Stimulated activated CD4-positive, alpha-beta T cell treated with anti-CD3 and anti-CD28 coated beads, Interleukin-15, amount 100 ng/mL, for 48 hours (primary cell): ENCODE results near the gene SIX5.
"Not testable (repeated sequence)": the region's sequence is repeated elsewhere in the genome, so short reads cannot be mapped to it uniquely, and the experiment has no call there.

ENCODE experiments used
- DNase-seq, 2 donors: peaks; one replicate each; pipeline ENCODE4 v3.0.0-alpha.2; 2020; ENCODE audit warnings: low read depth in 2 of 2

SIX5 gene

GRCh38 chr19:45768984-45769782 lies at the start of gene SIX5:
TSS of gene SIX5 (minus strand) at chr19:45769252. CDS start at chr19:45768844, 408 bp downstream.
- peak; percentile 93 to 95 for DNase-seq

- DNase-seq: no peak
These were observed 48.8 kb upstream of the SIX5 start for GRCh38 chr19:45817725-45818301.

- DNase-seq: peak; percentile 94
These were observed 48.1 kb upstream of the SIX5 start for GRCh38 chr19:45817010-45817724.

- no peak for DNase-seq
These were observed 47.4 kb upstream of the SIX5 start for GRCh38 chr19:45816236-45817009.

GRCh38 chr19:45815481-45816216 lies 46.6 kb upstream of the SIX5 start:
- no peak for DNase-seq

GRCh38 chr19:45814851-45815480 lies 45.9 kb upstream of the SIX5 start, which contains the start of gene RSPH6A:
TSS of gene RSPH6A (minus strand) at chr19:45815308. CDS start at chr19:45815176, 132 bp downstream.
- no peak for DNase-seq

GRCh38 chr19:45814166-45814780 lies 45.2 kb upstream of the SIX5 start:
- no peak for DNase-seq

GRCh38 chr19:45812297-45812696 lies 43.2 kb upstream of the SIX5 start:
- no peak for DNase-seq

GRCh38 chr19:45809643-45810159 lies 40.6 kb upstream of the SIX5 start:
- DNase-seq: no peak

GRCh38 chr19:45805719-45806118 lies 36.7 kb upstream of the SIX5 start:
- DNase-seq: no peak

- no peak for DNase-seq
These were observed 35.8 kb upstream of the SIX5 start for GRCh38 chr19:45804959-45805230.

GRCh38 chr19:45804140-45804958 lies 35.3 kb upstream of the SIX5 start:
- no peak for DNase-seq

- no peak for DNase-seq
These were observed 32.6 kb upstream of the SIX5 start for GRCh38 chr19:45801603-45802175.

GRCh38 chr19:45800070-45800553 lies 31.1 kb upstream of the SIX5 start:
- DNase-seq: no peak

GRCh38 chr19:45799541-45799940 lies 30.5 kb upstream of the SIX5 start:
- DNase-seq: not testable (repeated sequence)

GRCh38 chr19:45798995-45799517 lies 30.0 kb upstream of the SIX5 start:
- DNase-seq: peak in 1 of 2 donors; percentile 27

GRCh38 chr19:45794627-45795026 lies 25.6 kb upstream of the SIX5 start:
- no peak for DNase-seq

- no peak for DNase-seq
These were observed 24.8 kb upstream of the SIX5 start for GRCh38 chr19:45793876-45794275.

GRCh38 chr19:45793178-45793564 lies 24.1 kb upstream of the SIX5 start:
- no peak for DNase-seq
